ENCODE measurements around the gene WNT2.

The WNT2 gene

GRCh38 chr7:117269417-117269816 lies 53.4 kb downstream of the WNT2 start:
- TF ChIP-seq ZNF274 (IDR thresholded peaks at IDR 0.05; ENCODE audit: low read depth, low read length) (no peak), YY1 (IDR thresholded peaks at IDR 0.05; ENCODE audit: insufficient read depth, insufficient read length) (no peak), SUZ12 (IDR thresholded peaks at IDR 0.05; ENCODE audit: extremely low read depth, insufficient read depth, insufficient read length) (no peak)
- Histone ChIP-seq H3K4me3 (ENCODE audit: insufficient read length, low read depth) (no peak overlapping the region), H3K36me3 (ENCODE audit: insufficient read depth, insufficient read length, low read length) (no peaks in the 10 kb centered on the region), H3K27me3 (ENCODE audit: insufficient read depth, insufficient read length) (no peaks in the 10 kb centered on the region), H3K9ac (ENCODE audit: insufficient read length, low read depth) (no peak overlapping the region), H3K9me3 (ENCODE audit: insufficient read depth, low read length) (no peaks in the 10 kb centered on the region), H3K4me1 (ENCODE audit: insufficient read depth, insufficient read length) (no peaks in the 10 kb centered on the region)
- no peak for DNase-seq (ENCODE audit: low read depth, low spot score)

GRCh38 chr7:117264716-117265115 lies 58.1 kb downstream of the WNT2 start:
- Histone ChIP-seq H3K9me3 (ENCODE audit: insufficient read depth, low read length) (no peaks in the 10 kb centered on the region), H3K36me3 (ENCODE audit: insufficient read depth, insufficient read length, low read length) (no peaks in the 10 kb centered on the region), H3K4me3 (ENCODE audit: insufficient read length, low read depth) (no peak overlapping the region), H3K9ac (ENCODE audit: insufficient read length, low read depth) (no peak overlapping the region), H3K4me1 (ENCODE audit: insufficient read depth, insufficient read length) (no peaks in the 10 kb centered on the region), H3K27me3 (ENCODE audit: insufficient read depth, insufficient read length) (no peaks in the 10 kb centered on the region)
- TF ChIP-seq YY1 (IDR thresholded peaks at IDR 0.05; ENCODE audit: insufficient read depth, insufficient read length) (no peak), ZNF274 (IDR thresholded peaks at IDR 0.05; ENCODE audit: low read depth, low read length) (no peak), SUZ12 (IDR thresholded peaks at IDR 0.05; ENCODE audit: extremely low read depth, insufficient read depth, insufficient read length) (no peak)
- DNase-seq (ENCODE audit: low read depth, low spot score), result no peak

GRCh38 chr7:117262546-117262945 lies 60.3 kb downstream of the WNT2 start:
- no peak for DNase-seq (ENCODE audit: low read depth, low spot score)
- no peaks in the 10 kb centered on the region for H3K4me1 ChIP-seq (ENCODE audit: insufficient read depth, insufficient read length)
- H3K9me3 ChIP-seq (ENCODE audit: insufficient read depth, low read length), result no peaks in the 10 kb centered on the region
- no peak overlapping the region for H3K9ac ChIP-seq (ENCODE audit: insufficient read length, low read depth)
- TF ChIP-seq ZNF274 (IDR thresholded peaks at IDR 0.05; ENCODE audit: low read depth, low read length) (no peak), SUZ12 (IDR thresholded peaks at IDR 0.05; ENCODE audit: extremely low read depth, insufficient read depth, insufficient read length) (no peak), YY1 (IDR thresholded peaks at IDR 0.05; ENCODE audit: insufficient read depth, insufficient read length) (no peak)
- H3K4me3 ChIP-seq (ENCODE audit: insufficient read length, low read depth), result no peak overlapping the region
- H3K36me3 ChIP-seq (ENCODE audit: insufficient read depth, insufficient read length, low read length), result no peaks in the 10 kb centered on the region
- no peaks in the 10 kb centered on the region for H3K27me3 ChIP-seq (ENCODE audit: insufficient read depth, insufficient read length)

DNA sequence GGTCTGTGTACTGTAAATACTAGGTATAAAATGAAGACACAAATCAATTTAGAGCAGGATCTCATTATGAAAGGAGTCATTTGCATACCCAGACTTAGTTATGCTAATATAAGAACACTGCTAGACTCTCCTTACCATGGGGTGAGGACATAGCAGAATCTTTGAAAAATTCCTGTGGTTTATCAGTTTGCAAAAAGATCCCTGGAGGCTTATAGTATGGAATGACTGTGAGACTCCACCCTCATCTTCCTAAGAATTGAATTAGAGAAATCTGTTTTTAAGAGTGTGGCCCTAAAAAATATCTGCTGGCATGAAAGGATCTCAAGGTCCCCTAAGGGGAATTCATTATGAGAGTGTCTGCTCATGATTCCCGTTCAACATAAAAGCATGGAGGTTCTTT lies 63.2 kb downstream of the WNT2 start:
- H3K36me3 ChIP-seq (ENCODE audit: insufficient read depth, insufficient read length, low read length), result no peaks in the 10 kb centered on the region
- no peaks in the 10 kb centered on the region for H3K4me1 ChIP-seq (ENCODE audit: insufficient read depth, insufficient read length)
- DNase-seq (ENCODE audit: low read depth, low spot score), result no peak
- H3K27me3 ChIP-seq (ENCODE audit: insufficient read depth, insufficient read length), result no peaks in the 10 kb centered on the region
- no peak overlapping the region for H3K9ac ChIP-seq (ENCODE audit: insufficient read length, low read depth)
- TF ChIP-seq ZNF274 (IDR thresholded peaks at IDR 0.05; ENCODE audit: low read depth, low read length) (no peak), SUZ12 (IDR thresholded peaks at IDR 0.05; ENCODE audit: extremely low read depth, insufficient read depth, insufficient read length) (no peak), YY1 (IDR thresholded peaks at IDR 0.05; ENCODE audit: insufficient read depth, insufficient read length) (no peak)
- no peaks in the 10 kb centered on the region for H3K9me3 ChIP-seq (ENCODE audit: insufficient read depth, low read length)
- no peak overlapping the region for H3K4me3 ChIP-seq (ENCODE audit: insufficient read length, low read depth)

DNA sequence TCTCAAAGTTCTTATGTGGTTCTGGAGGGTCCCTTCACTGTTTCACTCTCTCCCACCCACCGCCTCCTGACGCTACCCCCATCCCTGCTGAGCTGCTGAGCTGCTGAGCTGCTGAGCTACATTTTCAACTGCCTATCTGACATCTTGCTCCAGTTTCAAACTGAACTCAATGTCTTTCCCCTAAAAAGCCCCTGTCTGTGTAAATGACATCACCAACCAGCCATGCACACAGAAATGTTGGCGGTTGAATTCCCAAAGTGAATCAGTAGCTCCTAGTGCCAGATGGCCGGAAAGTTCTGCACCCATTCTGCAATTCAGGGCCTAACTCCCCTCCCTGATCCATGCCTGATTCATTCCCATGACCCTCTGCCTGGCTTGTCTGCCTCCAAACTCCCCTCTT lies 71.2 kb downstream of the WNT2 start:
- Histone ChIP-seq H3K27me3 (ENCODE audit: insufficient read depth, insufficient read length) (no peaks in the 10 kb centered on the region), H3K36me3 (ENCODE audit: insufficient read depth, insufficient read length, low read length) (no peaks in the 10 kb centered on the region), H3K4me3 (ENCODE audit: insufficient read length, low read depth) (no peak overlapping the region), H3K9me3 (ENCODE audit: insufficient read depth, low read length) (no peaks in the 10 kb centered on the region), H3K4me1 (ENCODE audit: insufficient read depth, insufficient read length) (no peaks in the 10 kb centered on the region), H3K9ac (ENCODE audit: insufficient read length, low read depth) (no peak overlapping the region)
- DNase-seq (ENCODE audit: low read depth, low spot score), result no peak
- TF ChIP-seq YY1 (IDR thresholded peaks at IDR 0.05; ENCODE audit: insufficient read depth, insufficient read length) (no peak), ZNF274 (IDR thresholded peaks at IDR 0.05; ENCODE audit: low read depth, low read length) (no peak), SUZ12 (IDR thresholded peaks at IDR 0.05; ENCODE audit: extremely low read depth, insufficient read depth, insufficient read length) (no peak)

DNA sequence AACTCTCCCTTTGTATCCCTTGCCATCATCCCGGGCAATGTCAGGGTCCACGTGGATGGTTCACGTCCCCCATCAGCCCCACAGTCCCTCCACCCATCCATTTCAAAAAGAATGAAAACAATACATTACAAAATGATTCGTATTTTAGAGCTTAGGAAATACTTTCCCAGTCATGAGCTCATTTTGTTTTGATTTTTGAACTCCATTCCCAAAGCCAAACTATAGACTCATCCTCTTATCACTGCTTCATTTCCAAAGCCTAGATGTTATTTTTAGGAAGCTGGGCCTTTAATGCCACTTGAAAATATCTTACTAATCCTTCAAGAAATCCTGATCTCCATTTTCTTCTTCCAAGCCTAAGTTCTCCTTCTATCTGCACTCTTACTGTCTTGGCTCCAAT lies 72.1 kb downstream of the WNT2 start:
- no peak for TF ChIP-seq YY1 (IDR thresholded peaks at IDR 0.05; ENCODE audit: insufficient read depth, insufficient read length)
- no peak for TF ChIP-seq ZNF274 (IDR thresholded peaks at IDR 0.05; ENCODE audit: low read depth, low read length)
- TF ChIP-seq SUZ12 (IDR thresholded peaks at IDR 0.05; ENCODE audit: extremely low read depth, insufficient read depth, insufficient read length), result no peak
- Histone ChIP-seq H3K9me3 (ENCODE audit: insufficient read depth, low read length) (no peaks in the 10 kb centered on the region), H3K36me3 (ENCODE audit: insufficient read depth, insufficient read length, low read length) (no peaks in the 10 kb centered on the region), H3K27me3 (ENCODE audit: insufficient read depth, insufficient read length) (no peaks in the 10 kb centered on the region), H3K4me1 (ENCODE audit: insufficient read depth, insufficient read length) (no peaks in the 10 kb centered on the region), H3K9ac (ENCODE audit: insufficient read length, low read depth) (no peak overlapping the region), H3K4me3 (ENCODE audit: insufficient read length, low read depth) (no peak overlapping the region)
- no peak for DNase-seq (ENCODE audit: low read depth, low spot score)

DNA sequence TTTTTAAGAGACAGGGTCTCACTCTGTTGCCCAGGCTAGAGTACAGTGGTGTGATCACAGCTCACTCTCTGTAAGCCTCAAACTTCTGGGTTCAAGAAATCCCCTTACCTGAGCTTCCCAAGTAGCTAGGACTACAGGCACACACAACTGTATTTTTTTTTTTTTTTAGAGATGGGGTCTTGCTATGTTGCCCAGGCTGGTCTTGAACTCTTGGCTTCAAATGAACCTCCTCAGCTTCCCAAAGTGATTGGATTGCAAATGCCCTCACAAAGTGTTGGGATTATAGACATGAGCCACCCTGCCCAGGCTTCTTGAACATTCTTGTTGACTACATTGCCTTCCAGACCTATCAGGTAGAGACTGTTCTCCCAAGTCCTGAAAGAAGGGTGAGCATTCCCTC lies 72.6 kb downstream of the WNT2 start:
- no peaks in the 10 kb centered on the region for H3K4me1 ChIP-seq (ENCODE audit: insufficient read depth, insufficient read length)
- H3K27me3 ChIP-seq (ENCODE audit: insufficient read depth, insufficient read length), result no peaks in the 10 kb centered on the region
- no peak overlapping the region for H3K9ac ChIP-seq (ENCODE audit: insufficient read length, low read depth)
- H3K4me3 ChIP-seq (ENCODE audit: insufficient read length, low read depth), result no peak overlapping the region
- H3K36me3 ChIP-seq (ENCODE audit: insufficient read depth, insufficient read length, low read length), result no peaks in the 10 kb centered on the region
- TF ChIP-seq YY1 (IDR thresholded peaks at IDR 0.05; ENCODE audit: insufficient read depth, insufficient read length) (no peak), ZNF274 (IDR thresholded peaks at IDR 0.05; ENCODE audit: low read depth, low read length) (no peak), SUZ12 (IDR thresholded peaks at IDR 0.05; ENCODE audit: extremely low read depth, insufficient read depth, insufficient read length) (no peak)
- DNase-seq (ENCODE audit: low read depth, low spot score), result no peak
- no peaks in the 10 kb centered on the region for H3K9me3 ChIP-seq (ENCODE audit: insufficient read depth, low read length)

DNA sequence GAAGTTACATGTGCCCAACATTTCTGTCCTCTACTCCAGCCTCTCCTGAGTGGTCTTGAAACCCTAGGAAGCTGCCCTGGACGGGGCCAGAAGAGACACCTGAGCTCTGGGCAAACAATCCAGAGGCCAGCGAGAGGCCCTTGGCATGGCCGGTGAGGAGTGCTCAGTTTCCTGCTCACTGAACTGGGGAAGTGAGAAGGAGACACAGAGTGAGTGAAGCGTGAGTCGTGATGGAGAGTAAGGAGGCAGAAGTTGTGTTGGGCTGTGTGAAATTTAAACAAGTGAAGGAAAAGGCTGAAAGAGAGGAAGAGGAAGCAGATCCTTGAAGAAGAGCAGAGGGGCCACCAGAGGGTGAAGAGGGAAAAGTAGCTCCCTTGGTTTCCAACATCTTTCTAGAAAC lies 73.2 kb downstream of the WNT2 start:
- TF ChIP-seq SUZ12 (IDR thresholded peaks at IDR 0.05; ENCODE audit: extremely low read depth, insufficient read depth, insufficient read length), result no peak
- TF ChIP-seq YY1 (IDR thresholded peaks at IDR 0.05; ENCODE audit: insufficient read depth, insufficient read length), result no peak
- TF ChIP-seq ZNF274 (IDR thresholded peaks at IDR 0.05; ENCODE audit: low read depth, low read length), result no peak
- Histone ChIP-seq H3K4me3 (ENCODE audit: insufficient read length, low read depth) (no peak overlapping the region), H3K9ac (ENCODE audit: insufficient read length, low read depth) (no peak overlapping the region), H3K27me3 (ENCODE audit: insufficient read depth, insufficient read length) (no peaks in the 10 kb centered on the region), H3K9me3 (ENCODE audit: insufficient read depth, low read length) (no peaks in the 10 kb centered on the region), H3K36me3 (ENCODE audit: insufficient read depth, insufficient read length, low read length) (no peaks in the 10 kb centered on the region), H3K4me1 (ENCODE audit: insufficient read depth, insufficient read length) (no peaks in the 10 kb centered on the region)
- no peak for DNase-seq (ENCODE audit: low read depth, low spot score)
